Measurements from ENCODE around the gene GINS2. TPM values are rescaled to one million over a fixed set of nuclear protein-coding genes. Genes with fewer than 3 reads are reported as not detected.

GINS2 gene
- total RNA-seq, 1 donor from 2014 or later = not detected

GRCh38 chr16:85704011-85704410, 15.3 kb upstream of the GINS2 start:
- DNase-seq (ENCODE audit: low spot score in 2 of 2) = no peak
- intact Hi-C loops (cut with DNase I) = no loop called here
- Histone ChIP-seq H3K36me3 (no peaks in the 10 kb centered on the region), H3K27me3 (no peaks in the 10 kb centered on the region), H3K4me3 (no peak overlapping the region), H3K27ac (no peak overlapping the region), H3K4me1 (no peaks in the 10 kb centered on the region), H3K9me3 (peaks cover 0 to 5% of the 10 kb centered on the region in 2 donors)
- TF ChIP-seq, protein P1, sequence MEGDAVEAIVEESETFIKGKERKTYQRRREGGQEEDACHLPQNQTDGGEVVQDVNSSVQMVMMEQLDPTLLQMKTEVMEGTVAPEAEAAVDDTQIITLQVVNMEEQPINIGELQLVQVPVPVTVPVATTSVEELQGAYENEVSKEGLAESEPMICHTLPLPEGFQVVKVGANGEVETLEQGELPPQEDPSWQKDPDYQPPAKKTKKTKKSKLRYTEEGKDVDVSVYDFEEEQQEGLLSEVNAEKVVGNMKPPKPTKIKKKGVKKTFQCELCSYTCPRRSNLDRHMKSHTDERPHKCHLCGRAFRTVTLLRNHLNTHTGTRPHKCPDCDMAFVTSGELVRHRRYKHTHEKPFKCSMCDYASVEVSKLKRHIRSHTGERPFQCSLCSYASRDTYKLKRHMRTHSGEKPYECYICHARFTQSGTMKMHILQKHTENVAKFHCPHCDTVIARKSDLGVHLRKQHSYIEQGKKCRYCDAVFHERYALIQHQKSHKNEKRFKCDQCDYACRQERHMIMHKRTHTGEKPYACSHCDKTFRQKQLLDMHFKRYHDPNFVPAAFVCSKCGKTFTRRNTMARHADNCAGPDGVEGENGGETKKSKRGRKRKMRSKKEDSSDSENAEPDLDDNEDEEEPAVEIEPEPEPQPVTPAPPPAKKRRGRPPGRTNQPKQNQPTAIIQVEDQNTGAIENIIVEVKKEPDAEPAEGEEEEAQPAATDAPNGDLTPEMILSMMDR (IDR thresholded peaks at IDR 0.05) = no peak

DNA sequence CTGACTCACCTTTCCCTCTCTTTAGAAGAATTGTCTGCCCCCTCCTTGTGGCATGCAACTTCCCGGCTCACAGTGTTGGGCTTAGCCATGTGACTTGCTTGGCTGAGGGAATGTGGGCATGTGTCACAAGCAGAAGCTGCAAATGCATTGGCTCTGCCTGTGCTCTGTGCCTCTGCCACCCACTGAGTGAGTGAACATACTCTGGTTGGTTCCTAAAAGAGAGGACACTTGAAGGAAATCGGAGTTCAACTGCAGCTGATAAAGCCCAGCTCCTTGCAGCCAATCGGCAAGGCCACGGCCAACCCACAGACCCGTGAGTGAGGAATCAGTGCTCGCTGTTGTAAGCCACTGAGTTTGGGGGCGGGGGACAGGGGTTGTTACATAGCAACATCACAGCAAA, 10.9 kb upstream of the GINS2 start:
- Histone ChIP-seq H3K9me3 (peaks cover 0 to 5% of the 10 kb centered on the region in 2 donors), H3K27me3 (no peaks in the 10 kb centered on the region), H3K27ac (no peak overlapping the region), H3K4me1 (no peaks in the 10 kb centered on the region), H3K36me3 (no peaks in the 10 kb centered on the region), H3K4me3 (no peak overlapping the region)
- intact Hi-C loops (cut with DNase I) = no loop called here
- TF ChIP-seq, protein P1 (IDR thresholded peaks at IDR 0.05) = no peak
- no peak for DNase-seq (ENCODE audit: low spot score in 2 of 2)

DNA sequence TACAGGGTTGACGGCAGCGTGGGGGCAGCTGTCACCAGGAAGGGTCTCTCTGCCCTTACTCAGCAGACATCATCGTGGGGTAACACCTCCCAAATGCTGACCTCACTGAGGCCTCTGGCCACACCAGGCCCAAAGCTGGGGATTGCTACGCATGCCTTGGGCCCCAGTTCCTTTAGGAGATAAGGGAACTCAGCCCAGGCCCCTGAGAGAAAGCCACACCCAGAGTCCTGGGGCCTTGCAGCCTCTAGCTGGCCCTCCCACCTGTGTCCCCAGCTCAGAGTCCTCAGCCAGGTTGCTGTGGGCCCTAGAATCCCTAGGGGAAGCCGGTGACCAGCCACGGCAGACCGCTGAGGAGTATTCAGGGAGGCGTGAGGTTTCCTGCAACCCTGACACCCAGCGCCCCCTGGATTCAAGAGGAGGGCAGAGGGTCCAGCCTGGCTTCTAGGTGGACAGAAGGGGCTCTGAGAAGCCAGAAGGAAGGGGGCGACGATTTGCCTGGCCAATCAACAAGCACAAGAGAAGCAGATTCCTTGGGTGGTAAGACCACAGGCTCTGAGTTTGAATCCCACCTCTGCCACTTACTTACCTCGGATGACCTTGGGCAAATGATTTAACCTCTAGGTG, 10.3 kb upstream of the GINS2 start:
- DNase-seq (ENCODE audit: low spot score in 2 of 2) = no peak
- Histone ChIP-seq H3K36me3 (no peaks in the 10 kb centered on the region), H3K4me3 (no peak overlapping the region), H3K4me1 (no peaks in the 10 kb centered on the region), H3K27me3 (peaks cover 2% of the 10 kb centered on the region), H3K9me3 (peaks cover 0 to 5% of the 10 kb centered on the region in 2 donors), H3K27ac (no peak overlapping the region)
- TF ChIP-seq, protein P1 (IDR thresholded peaks at IDR 0.05) = no peak
- intact Hi-C loops (cut with DNase I) = no loop called here

- H3K4me3 ChIP-seq = no peak overlapping the region
- DNase-seq (ENCODE audit: low spot score in 2 of 2) = no peak
- H3K4me1 ChIP-seq = no peaks in the 10 kb centered on the region
- peaks cover 0 to 5% of the 10 kb centered on the region in 2 donors for H3K9me3 ChIP-seq
- no peak overlapping the region for H3K27ac ChIP-seq
- no peaks in the 10 kb centered on the region for H3K36me3 ChIP-seq
- H3K27me3 ChIP-seq = peaks cover 3% of the 10 kb centered on the region
- TF ChIP-seq, protein P1 (IDR thresholded peaks at IDR 0.05) = no peak
- intact Hi-C loops (cut with DNase I) = no loop called here
Observed at GRCh38 chr16:85698459-85698891, 9.7 kb upstream of the GINS2 start.

GRCh38 chr16:85697431-85697830, 8.7 kb upstream of the GINS2 start:
- DNase-seq (ENCODE audit: low spot score in 2 of 2) = no peak
- Histone ChIP-seq H3K9me3 (peaks cover 0 to 5% of the 10 kb centered on the region in 2 donors), H3K4me1 (no peaks in the 10 kb centered on the region), H3K36me3 (no peaks in the 10 kb centered on the region), H3K27me3 (peaks cover 3% of the 10 kb centered on the region), H3K27ac (no peak overlapping the region), H3K4me3 (no peak overlapping the region)
- intact Hi-C loops (cut with DNase I) = loop anchor here (2.0 kb wide), 1 partner anchor 17 kb away; no protein-coding TSS in a partner anchor
- TF ChIP-seq, protein P1 (IDR thresholded peaks at IDR 0.05) = no peak

Measured in ascending aorta (tissue), 2 donors.